Chondrocyte (in vitro differentiated cells): Measurements from ENCODE around the gene PCNT. TPM values are rescaled to one million over a fixed set of nuclear protein-coding genes. Genes with fewer than 3 reads are reported as not detected.
"Not testable (repeated sequence)": the region's sequence is repeated elsewhere in the genome, so short reads cannot be mapped to it uniquely, and the experiment has no call there.

Experiments used
- DNase-seq: peaks from one replicate; pipeline ENCODE4 v3.0.0; 2021; ENCODE audit warnings: mixed read lengths, low spot score
- H3K27ac Mint-ChIP-seq: one replicate; pipeline ENCODE4 v1.8.0; 2021; ENCODE audit warnings: mild to moderate bottlenecking, moderate library complexity, mixed read lengths; ENCODE audit not compliant: unreplicated experiment
- H3K27me3 Mint-ChIP-seq: 2 replicates; pipeline ENCODE4 v1.8.0; 2021; ENCODE audit warnings: low read depth, mixed read lengths
- H3K36me3 Mint-ChIP-seq: 2 replicates; pipeline ENCODE4 v1.8.0; 2021; ENCODE audit warnings: low read depth, mixed read lengths
- H3K4me1 Mint-ChIP-seq: 2 replicates; pipeline ENCODE4 v1.8.0; 2021; ENCODE audit warnings: low read depth, mild to moderate bottlenecking, mixed read lengths
- H3K4me3 Mint-ChIP-seq: one replicate; pipeline ENCODE4 v1.8.0; 2021; ENCODE audit warnings: mild to moderate bottlenecking, moderate library complexity, mixed read lengths; ENCODE audit not compliant: unreplicated experiment
- H3K9me3 Mint-ChIP-seq: 2 replicates; pipeline ENCODE4 v1.8.0; 2021; ENCODE audit warnings: low read depth, mixed read lengths
- CTCF ChIP-seq: fragments of 200-600 bp; sonication (generic); IDR thresholded peaks from 2 replicates; pipeline ENCODE4 v1.5.0; 2021; ENCODE audit warnings: antibody characterized with exemption, mild to moderate bottlenecking, moderate library complexity
- total RNA-seq: library from RNA; stranded (reverse); gene quantifications from 3 replicates; pipeline ENCODE4 v1.2.1, GENCODE V29; 2021

The PCNT gene
- total RNA-seq, 1 donor from 2014 or later = 29.9 TPM

GRCh38 chr21:46458315-46459023 is 134.5 kb downstream of the PCNT start, which contains the start of gene DIP2A:
Gene DIP2A (plus strand): TSS chr21:46458891. CDS start chr21:46459132, 241 bp downstream.
- Mint-ChIP-seq H3K4me1 (peaks cover 54% of the 10 kb centered on the region), H3K27me3 (no peaks in the 10 kb centered on the region), H3K27ac (peak within 1 kb of the TSS; percentile 91), H3K36me3 (no peaks in the 10 kb centered on the region), H3K9me3 (no peaks in the 10 kb centered on the region), H3K4me3 (peak within 1 kb of the TSS; percentile 88)
- DNase-seq = peak; percentile 99
- no peak for TF ChIP-seq CTCF

GRCh38 chr21:46459024-46459355 is 135.0 kb downstream of the PCNT start:
- TF ChIP-seq CTCF = no peak
- peak overlapping the region; percentile 41 for H3K27ac Mint-ChIP-seq
- no peak for DNase-seq
- H3K4me1 Mint-ChIP-seq = peaks cover 54% of the 10 kb centered on the region
- H3K9me3 Mint-ChIP-seq = no peaks in the 10 kb centered on the region
- no peaks in the 10 kb centered on the region for H3K27me3 Mint-ChIP-seq
- H3K4me3 Mint-ChIP-seq = peak overlapping the region; percentile 86
- no peaks in the 10 kb centered on the region for H3K36me3 Mint-ChIP-seq

GRCh38 chr21:46459356-46460112 is 135.6 kb downstream of the PCNT start:
- Mint-ChIP-seq H3K27ac (peak overlapping the region; percentile 84), H3K4me1 (peaks cover 49% of the 10 kb centered on the region), H3K9me3 (no peaks in the 10 kb centered on the region), H3K36me3 (no peaks in the 10 kb centered on the region), H3K4me3 (peak overlapping the region; percentile 86), H3K27me3 (no peaks in the 10 kb centered on the region)
- TF ChIP-seq CTCF = no peak
- DNase-seq = no peak

- DNase-seq = no peak
- Mint-ChIP-seq H3K36me3 (no peaks in the 10 kb centered on the region), H3K4me3 (no peak overlapping the region), H3K27me3 (no peaks in the 10 kb centered on the region), H3K27ac (no peak overlapping the region), H3K4me1 (peaks cover 27% of the 10 kb centered on the region), H3K9me3 (no peaks in the 10 kb centered on the region)
- TF ChIP-seq CTCF = no peak
Measured at GRCh38 chr21:46461909-46462308, 138.0 kb downstream of the PCNT start.

GRCh38 chr21:46465153-46465552 is 141.2 kb downstream of the PCNT start:
- H3K4me3 Mint-ChIP-seq, H3K9me3 Mint-ChIP-seq: not testable (repeated sequence)

More at GRCh38 chr21:46465153-46465552, 141.2 kb downstream of the PCNT start:
- not testable (repeated sequence) for H3K36me3 Mint-ChIP-seq, H3K27ac Mint-ChIP-seq, H3K27me3 Mint-ChIP-seq, DNase-seq
- peaks cover 13% of the 10 kb centered on the region for H3K4me1 Mint-ChIP-seq
